ENCODE measurements around the gene MEGF11. TPM values are rescaled to one million over a fixed set of nuclear protein-coding genes. Genes with fewer than 3 reads are reported as not detected.

MEGF11 gene
- total RNA-seq, 1 experiment from 2014 or later, result 1.2 TPM

- Histone ChIP-seq H3K18ac (ENCODE audit: insufficient read length, low read depth, low read length) (no peak overlapping the region), H4K91ac (ENCODE audit: insufficient read length, low read depth, low read length) (no peak overlapping the region), H3T11ph (ENCODE audit: low read length) (no peak overlapping the region), H3K23ac (ENCODE audit: insufficient read length, low read depth, low read length) (no peak overlapping the region), H2AFZ (ENCODE audit: low read length) (no peak overlapping the region), H3K27me3 (ENCODE audit: insufficient read depth, low read length) (no peaks in the 10 kb centered on the region), H3K56ac (ENCODE audit: insufficient read length, low read depth, low read length) (no peak overlapping the region), H2AK5ac (ENCODE audit: insufficient read length, low read length) (no peak overlapping the region), H3K4ac (ENCODE audit: low read depth, low read length) (no peak overlapping the region), H3K27ac (ENCODE audit: insufficient read length, low read depth, low read length) (no peak overlapping the region), H2BK20ac (ENCODE audit: low read depth, low read length, poor library complexity, severe bottlenecking) (no peak overlapping the region), H3K23me2 (ENCODE audit: insufficient read length, low read depth, low read length, poor library complexity, severe bottlenecking) (peaks cover 7% of the 10 kb centered on the region), H4K5ac (ENCODE audit: insufficient read length, low read depth, low read length) (no peak overlapping the region), H2BK5ac (ENCODE audit: insufficient read length, low read length) (no peak overlapping the region), H3K14ac (ENCODE audit: insufficient read depth, low read length) (no peak overlapping the region), H3K4me1 (ENCODE audit: insufficient read depth, low read length) (peaks cover 7% of the 10 kb centered on the region; the same call in 1 of the 2 replicates), H2BK12ac (ENCODE audit: insufficient read length, low read depth, low read length) (no peak overlapping the region), H3K4me2 (ENCODE audit: insufficient read depth, insufficient read length, low read length) (peak overlapping the region; percentile 87), H3K9ac (ENCODE audit: extremely low read depth, insufficient read length, low read length) (peak overlapping the region; percentile 38), H2BK15ac (ENCODE audit: low read depth, low read length) (no peak overlapping the region), H3K79me2 (ENCODE audit: insufficient read depth, low read length) (no peaks in the 10 kb centered on the region), H3K79me1 (ENCODE audit: insufficient read depth, low read depth, low read length, poor library complexity, severe bottlenecking) (no peaks in the 10 kb centered on the region), H4K8ac (replicated peaks; ENCODE audit: insufficient read length, low read depth, low read length) (no peak overlapping the region), H2BK120ac (ENCODE audit: low read depth, low read length, poor library complexity, severe bottlenecking) (no peak overlapping the region), H4K20me1 (ENCODE audit: control insufficient read depth, insufficient read depth, insufficient read length) (no peaks in the 10 kb centered on the region), H3K9me3 (ENCODE audit: control insufficient read depth, low read depth, low read length) (no peaks in the 10 kb centered on the region)
- H3K9me3 Mint-ChIP-seq, result no peaks in the 10 kb centered on the region
- H3K36me3 Mint-ChIP-seq (ENCODE audit: insufficient read depth in 1 of 3, low read depth in 3 of 3), result peaks cover 3 to 23% (median 14%) of the 10 kb centered on the region in 3 experiments; a peak in 6 of 7 replicates
- peak overlapping the region; percentile 77 to 90 for H3K4me3 Mint-ChIP-seq
- no peak for DNase-seq
- peaks cover 30 to 42% of the 10 kb centered on the region in 2 experiments for H3K4me1 Mint-ChIP-seq
- no CpG with 5 or more reads among the region's 3 CpGs for WGBS (ENCODE audit: extremely low coverage, insufficient read length, low lambda C conversion rate)
- TF ChIP-seq CTCF (conservative IDR thresholded peaks at IDR 0.05), result no peak
- H3K27me3 Mint-ChIP-seq (ENCODE audit: low read depth), result no peaks in the 10 kb centered on the region
- no peak overlapping the region; a peak in 1 of 7 replicates for H3K27ac Mint-ChIP-seq
Observed at GRCh38 chr15:66294932-66295235, 41.3 kb upstream of the MEGF11 start.
